KMS-11 (cell line): ENCODE results near the gene HOXD1.

Source experiments
- H2AFZ ChIP-seq: fragments of 200-600 bp; sonication (generic); 2 replicates; pipeline ENCODE4 v1.6.1; 2016; ENCODE audit warnings: antibody characterized with exemption, mixed run types, low read depth
- H3K27ac ChIP-seq: fragments of 200-600 bp; sonication (generic); 2 replicates; pipeline ENCODE4 v1.6.1; 2016; ENCODE audit warnings: mild to moderate bottlenecking, mixed run types
- H3K27me3 ChIP-seq: fragments of 200-600 bp; sonication (generic); 2 replicates; pipeline ENCODE4 v1.6.1; 2017; ENCODE audit warnings: mild to moderate bottlenecking, low read depth, mixed run types, moderate library complexity; ENCODE audit not compliant: insufficient read depth
- H3K36me3 ChIP-seq: fragments of 200-600 bp; sonication (generic); 2 replicates; pipeline ENCODE4 v1.6.1; 2017; ENCODE audit warnings: mild to moderate bottlenecking, mixed run types; ENCODE audit not compliant: insufficient read depth
- H3K4me1 ChIP-seq: fragments of 200-600 bp; sonication (generic); 2 replicates; pipeline ENCODE4 v1.6.1; 2016; ENCODE audit warnings: mild to moderate bottlenecking, low read depth, mixed run types; ENCODE audit not compliant: poor library complexity, severe bottlenecking
- H3K4me2 ChIP-seq: fragments of 200-600 bp; sonication (generic); 2 replicates; pipeline ENCODE4 v1.7.0; 2016; ENCODE audit warnings: mild to moderate bottlenecking, mixed run types
- H3K4me3 ChIP-seq: fragments of 200-600 bp; sonication (generic); IDR thresholded peaks from 2 replicates; pipeline ENCODE4 v1.6.1; 2017; ENCODE audit warnings: low read depth, low read length, mixed read lengths; ENCODE audit not compliant: insufficient read depth
- H3K79me2 ChIP-seq: fragments of 200-600 bp; sonication (generic); 2 replicates; pipeline ENCODE4 v1.6.1; 2016; ENCODE audit warnings: low read depth, mixed run types; ENCODE audit not compliant: insufficient read depth
- H3K9ac ChIP-seq: fragments of 200-600 bp; sonication (generic); 2 replicates; pipeline ENCODE4 v1.6.1; 2016; ENCODE audit warnings: mild to moderate bottlenecking, mixed run types
- H4K20me1 ChIP-seq: fragments of 200-600 bp; sonication (generic); 2 replicates; pipeline ENCODE4 v1.6.1; 2016; ENCODE audit warnings: mild to moderate bottlenecking, mixed run types; ENCODE audit not compliant: insufficient read depth
- TF ChIP-seq, protein P1 (sequence below): fragments of 200-600 bp; sonication (generic); conservative IDR thresholded peaks from 2 replicates; pipeline ENCODE4 v1.6.1; 2017; ENCODE audit warnings: low read depth, mild to moderate bottlenecking, antibody characterized with exemption, low read length, moderate library complexity, mixed read lengths

Gene HOXD1

DNA sequence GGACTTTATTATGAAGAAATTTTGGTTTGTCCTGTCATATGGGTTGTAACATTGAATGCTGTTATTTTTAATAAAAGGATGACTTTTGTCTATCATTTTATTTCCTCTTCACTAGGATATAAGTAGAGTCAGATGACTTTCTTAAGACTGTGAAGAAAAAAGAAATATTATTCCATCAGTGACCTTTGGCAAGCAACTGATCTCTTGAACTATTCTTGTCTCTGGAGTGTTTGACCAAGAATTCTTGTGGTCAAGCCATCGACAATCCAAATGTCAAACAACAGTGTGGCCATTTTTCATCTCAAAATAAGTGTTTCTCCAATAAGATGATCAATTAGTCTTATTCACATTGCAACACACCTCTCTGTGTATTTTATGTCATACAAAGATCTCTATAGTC, 24.9 kb downstream of the HOXD1 start:
- TF ChIP-seq, protein P1, sequence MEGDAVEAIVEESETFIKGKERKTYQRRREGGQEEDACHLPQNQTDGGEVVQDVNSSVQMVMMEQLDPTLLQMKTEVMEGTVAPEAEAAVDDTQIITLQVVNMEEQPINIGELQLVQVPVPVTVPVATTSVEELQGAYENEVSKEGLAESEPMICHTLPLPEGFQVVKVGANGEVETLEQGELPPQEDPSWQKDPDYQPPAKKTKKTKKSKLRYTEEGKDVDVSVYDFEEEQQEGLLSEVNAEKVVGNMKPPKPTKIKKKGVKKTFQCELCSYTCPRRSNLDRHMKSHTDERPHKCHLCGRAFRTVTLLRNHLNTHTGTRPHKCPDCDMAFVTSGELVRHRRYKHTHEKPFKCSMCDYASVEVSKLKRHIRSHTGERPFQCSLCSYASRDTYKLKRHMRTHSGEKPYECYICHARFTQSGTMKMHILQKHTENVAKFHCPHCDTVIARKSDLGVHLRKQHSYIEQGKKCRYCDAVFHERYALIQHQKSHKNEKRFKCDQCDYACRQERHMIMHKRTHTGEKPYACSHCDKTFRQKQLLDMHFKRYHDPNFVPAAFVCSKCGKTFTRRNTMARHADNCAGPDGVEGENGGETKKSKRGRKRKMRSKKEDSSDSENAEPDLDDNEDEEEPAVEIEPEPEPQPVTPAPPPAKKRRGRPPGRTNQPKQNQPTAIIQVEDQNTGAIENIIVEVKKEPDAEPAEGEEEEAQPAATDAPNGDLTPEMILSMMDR, result no peak
- Histone ChIP-seq H3K27ac (no peak overlapping the region), H2AFZ (no peak overlapping the region), H4K20me1 (no peaks in the 10 kb centered on the region), H3K36me3 (no peaks in the 10 kb centered on the region), H3K4me2 (no peak overlapping the region), H3K79me2 (no peaks in the 10 kb centered on the region), H3K4me1 (no peaks in the 10 kb centered on the region), H3K9ac (no peak overlapping the region), H3K27me3 (no peaks in the 10 kb centered on the region), H3K4me3 (no peak overlapping the region)

GRCh38 chr2:176227874-176228273, 39.4 kb downstream of the HOXD1 start:
- Histone ChIP-seq H3K9ac (no peak overlapping the region), H3K27me3 (no peaks in the 10 kb centered on the region), H3K4me2 (no peak overlapping the region), H3K4me3 (no peak overlapping the region), H3K79me2 (no peaks in the 10 kb centered on the region), H2AFZ (no peak overlapping the region), H3K4me1 (no peaks in the 10 kb centered on the region), H3K27ac (no peak overlapping the region), H3K36me3 (no peaks in the 10 kb centered on the region), H4K20me1 (no peaks in the 10 kb centered on the region)
- TF ChIP-seq, protein P1, result no peak

- Histone ChIP-seq H2AFZ (no peak overlapping the region), H3K79me2 (no peaks in the 10 kb centered on the region), H3K27ac (no peak overlapping the region), H3K36me3 (no peaks in the 10 kb centered on the region), H3K4me1 (no peaks in the 10 kb centered on the region), H3K4me3 (no peak overlapping the region), H3K9ac (no peak overlapping the region), H3K27me3 (no peaks in the 10 kb centered on the region), H4K20me1 (no peaks in the 10 kb centered on the region), H3K4me2 (no peak overlapping the region)
- TF ChIP-seq, protein P1, result no peak
Measured at GRCh38 chr2:176234156-176234555, 45.7 kb downstream of the HOXD1 start.

DNA sequence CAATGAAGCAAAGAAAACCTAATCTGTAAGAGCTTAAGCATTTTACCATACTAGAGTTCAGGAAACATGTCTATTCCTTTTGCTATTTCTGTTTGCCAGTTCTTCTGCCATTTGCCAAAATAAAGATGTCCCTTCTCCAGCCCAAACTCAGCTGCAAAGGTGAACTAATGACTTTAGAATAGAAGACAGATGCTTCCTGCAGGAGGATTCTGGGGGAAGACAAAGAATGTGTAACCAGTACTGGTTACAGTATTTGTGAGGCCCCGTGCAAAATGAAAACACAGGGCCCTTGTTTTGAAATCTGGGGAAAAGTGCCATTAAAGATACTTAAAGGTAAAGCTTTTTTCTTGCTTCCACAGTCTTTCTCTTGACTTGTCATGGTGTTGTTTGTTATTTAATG, 46.5 kb downstream of the HOXD1 start:
- no peak overlapping the region for H3K9ac ChIP-seq
- no peak overlapping the region for H3K4me3 ChIP-seq
- H4K20me1 ChIP-seq, result no peaks in the 10 kb centered on the region
- H3K27ac ChIP-seq, result no peak overlapping the region
- H3K4me2 ChIP-seq, result no peak overlapping the region
- TF ChIP-seq, protein P1, result no peak
- no peaks in the 10 kb centered on the region for H3K36me3 ChIP-seq
- no peaks in the 10 kb centered on the region for H3K27me3 ChIP-seq
- no peaks in the 10 kb centered on the region for H3K4me1 ChIP-seq
- no peak overlapping the region for H2AFZ ChIP-seq
- no peaks in the 10 kb centered on the region for H3K79me2 ChIP-seq

GRCh38 chr2:176237456-176237855, 49.0 kb downstream of the HOXD1 start:
- Histone ChIP-seq H3K27ac (no peak overlapping the region), H3K79me2 (no peaks in the 10 kb centered on the region), H2AFZ (no peak overlapping the region), H3K4me3 (no peak overlapping the region), H4K20me1 (no peaks in the 10 kb centered on the region), H3K4me2 (no peak overlapping the region), H3K4me1 (no peaks in the 10 kb centered on the region), H3K27me3 (no peaks in the 10 kb centered on the region), H3K9ac (no peak overlapping the region), H3K36me3 (no peaks in the 10 kb centered on the region)
- TF ChIP-seq, protein P1, result no peak
